Effector CD8-positive, alpha-beta T cell (primary cell): Measurements from ENCODE around the gene GNA15.
"Not testable (repeated sequence)": the region's sequence is repeated elsewhere in the genome, so short reads cannot be mapped to it uniquely, and the experiment has no call there.

Source experiments
- DNase-seq: peaks from one replicate; lab custom pipeline; 2025; lab: John Stamatoyannopoulos, UW
- total RNA-seq, 4 experiments: gene quantifications; one replicate each; lab custom pipeline; 2026; lab: John Stamatoyannopoulos, UW

GNA15 gene, protein sequence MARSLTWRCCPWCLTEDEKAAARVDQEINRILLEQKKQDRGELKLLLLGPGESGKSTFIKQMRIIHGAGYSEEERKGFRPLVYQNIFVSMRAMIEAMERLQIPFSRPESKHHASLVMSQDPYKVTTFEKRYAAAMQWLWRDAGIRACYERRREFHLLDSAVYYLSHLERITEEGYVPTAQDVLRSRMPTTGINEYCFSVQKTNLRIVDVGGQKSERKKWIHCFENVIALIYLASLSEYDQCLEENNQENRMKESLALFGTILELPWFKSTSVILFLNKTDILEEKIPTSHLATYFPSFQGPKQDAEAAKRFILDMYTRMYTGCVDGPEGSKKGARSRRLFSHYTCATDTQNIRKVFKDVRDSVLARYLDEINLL
- total RNA-seq: 0.12 to 5.7 (median 1.3) reads per million in 4 experiments

- DNase-seq: no peak
Measured at GRCh38 chr19:3135961-3136683, at the start of gene GNA15. GNA15 (plus strand) TSS chr19:3136033; CDS start chr19:3136451, 418 bp downstream.

DNA sequence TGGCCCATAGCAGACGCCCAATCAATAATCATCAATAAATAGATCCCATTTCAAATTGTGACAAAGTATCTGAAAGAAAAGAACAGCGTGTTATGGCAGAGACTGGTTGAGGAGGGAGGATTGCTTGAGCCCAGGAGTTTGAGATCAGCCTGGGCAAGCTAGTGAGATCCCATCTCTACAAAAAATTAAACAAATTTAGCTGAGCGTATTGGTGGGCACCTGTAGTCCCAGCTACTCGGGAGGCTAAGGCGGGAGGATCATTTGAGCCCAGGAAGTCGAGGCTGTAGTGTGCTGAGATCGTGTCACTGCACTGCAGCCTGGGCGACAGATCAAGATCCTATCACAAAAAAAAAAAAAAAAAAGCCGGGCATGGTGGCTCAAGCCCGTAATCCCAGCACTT is 48.1 kb upstream of the GNA15 start:
- DNase-seq: no peak

DNA sequence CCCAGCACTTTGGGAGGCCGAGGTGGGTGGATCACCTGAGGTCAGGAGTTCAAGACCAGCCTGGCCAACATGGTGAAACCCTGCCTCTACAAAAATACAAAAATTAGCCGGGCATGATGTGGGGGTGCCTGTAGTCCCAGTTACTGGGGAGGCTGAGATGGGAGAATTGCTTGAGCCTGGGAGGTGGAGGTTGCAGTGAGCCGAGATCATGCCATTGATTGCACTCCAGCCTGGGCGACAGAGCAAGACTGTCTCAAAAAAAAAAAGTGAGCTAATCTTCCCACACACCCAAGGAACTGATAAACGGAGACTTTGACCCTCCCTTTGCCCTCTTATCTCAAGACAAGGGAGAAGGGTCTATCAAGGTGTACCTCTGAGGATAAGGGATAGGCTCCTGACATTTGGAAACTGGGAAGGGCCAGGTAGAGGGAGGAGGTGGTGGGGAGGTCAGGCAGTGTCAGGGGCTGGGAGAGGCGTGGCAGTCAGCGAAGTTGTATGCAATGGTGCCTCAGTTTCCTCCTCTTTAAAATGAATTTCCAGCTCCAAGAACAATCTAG is 46.5 kb upstream of the GNA15 start:
- not testable (repeated sequence) for DNase-seq

DNA sequence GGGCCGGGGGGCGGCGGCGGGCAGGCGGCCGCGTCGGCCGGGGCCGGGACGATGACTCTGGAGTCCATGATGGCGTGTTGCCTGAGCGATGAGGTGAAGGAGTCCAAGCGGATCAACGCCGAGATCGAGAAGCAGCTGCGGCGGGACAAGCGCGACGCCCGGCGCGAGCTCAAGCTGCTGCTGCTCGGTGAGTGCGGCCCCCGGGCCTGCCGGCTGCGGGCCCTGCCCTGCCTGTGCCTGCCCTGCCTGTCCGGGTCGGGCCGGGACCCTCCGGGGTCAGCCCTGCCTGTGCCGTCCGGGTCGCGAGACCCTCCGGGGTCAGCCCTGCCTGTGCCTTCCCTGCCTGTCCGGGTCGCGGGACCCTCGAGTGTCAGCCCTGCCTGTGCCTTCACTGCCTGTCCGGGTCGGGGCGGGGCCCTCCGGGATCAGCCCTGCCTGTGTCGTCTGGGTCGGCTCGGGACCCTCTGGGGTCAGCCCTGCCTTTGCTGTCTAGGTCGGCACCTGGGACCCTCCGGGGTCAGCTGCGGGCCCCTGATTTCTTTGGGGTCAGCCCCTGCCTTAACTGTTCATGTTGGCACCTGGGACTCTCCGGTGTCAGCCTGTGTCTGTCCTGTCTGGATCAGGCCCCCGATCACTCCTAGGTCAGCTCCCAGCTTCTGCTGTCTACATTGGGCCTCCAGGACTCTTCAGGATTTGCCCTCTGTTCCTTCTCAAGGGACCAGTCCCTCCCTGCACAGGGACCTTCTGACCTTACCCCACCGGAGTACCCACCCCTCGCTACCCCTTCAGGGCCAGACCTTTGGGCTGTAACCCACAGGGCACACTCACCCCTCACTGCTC is 41.0 kb upstream of the GNA15 start:
- DNase-seq: no peak

DNA sequence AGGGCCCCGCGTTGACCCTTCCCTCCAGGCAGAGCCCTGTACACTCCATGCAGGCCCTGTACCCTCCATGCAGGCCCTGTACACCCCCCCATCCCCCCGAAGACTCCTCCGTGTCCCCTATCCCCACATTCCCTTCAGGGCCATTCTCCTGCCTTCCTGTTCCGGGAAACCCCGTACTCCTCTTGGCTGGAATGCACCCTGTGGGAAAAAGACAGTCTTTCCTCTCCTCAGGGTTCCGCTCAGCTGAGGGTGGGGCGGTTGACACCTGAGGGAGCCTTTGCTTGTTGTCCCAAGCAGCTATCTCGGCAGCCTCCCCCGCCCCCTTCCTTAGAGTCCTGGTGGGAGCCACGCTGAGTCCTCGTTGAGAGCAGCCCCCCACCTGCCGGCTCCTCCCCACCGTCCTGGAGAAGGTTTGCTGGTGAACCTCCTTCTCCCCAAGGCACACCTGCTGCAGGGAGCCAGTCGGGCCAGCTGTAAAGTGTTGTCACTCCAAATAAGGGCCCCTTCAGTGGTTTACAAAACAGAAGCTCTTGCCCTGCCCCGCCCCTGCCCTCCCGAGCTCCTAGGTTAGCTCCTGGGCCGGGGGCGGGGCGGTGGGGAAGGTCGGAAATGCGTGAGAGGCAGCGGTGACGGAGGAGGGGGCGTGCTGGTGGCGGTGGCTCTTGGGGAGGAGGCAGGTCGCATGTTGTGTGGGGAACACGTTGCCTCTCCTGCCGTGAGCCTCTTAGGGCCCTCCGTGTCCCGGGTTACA is 40.2 kb upstream of the GNA15 start:
- DNase-seq: peak; percentile 69

DNA sequence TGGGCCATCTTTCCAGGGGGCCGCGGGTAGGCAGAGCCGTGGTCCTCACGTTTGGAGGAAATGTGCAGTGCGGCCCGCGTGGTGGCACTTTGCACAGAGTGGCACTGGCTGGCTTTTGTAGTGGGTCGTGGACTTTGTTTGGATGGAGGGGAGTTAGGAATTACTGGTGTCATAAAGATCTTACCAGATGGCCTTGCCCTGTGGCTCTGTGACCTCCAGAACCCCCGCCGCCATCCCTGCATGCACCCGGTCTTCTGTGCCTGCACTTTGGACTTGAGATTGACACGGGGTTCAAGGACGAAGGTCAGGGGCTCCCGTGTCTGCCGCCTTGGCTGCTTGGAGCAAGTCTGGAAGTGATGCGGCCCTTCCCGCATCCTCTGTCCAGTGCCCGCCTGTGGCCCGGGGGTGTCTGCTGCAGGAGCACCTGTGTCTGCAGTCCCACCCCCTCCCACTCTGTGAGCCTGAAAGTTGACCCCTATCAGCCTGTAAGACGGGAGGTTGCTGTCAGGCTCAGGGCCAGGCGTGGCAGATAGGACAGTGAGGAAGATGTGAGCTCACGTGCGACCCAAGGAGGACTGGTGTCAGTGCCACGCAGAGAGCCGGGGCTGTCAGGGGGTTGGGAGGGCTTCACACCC is 39.4 kb upstream of the GNA15 start:
- no peak for DNase-seq

DNA sequence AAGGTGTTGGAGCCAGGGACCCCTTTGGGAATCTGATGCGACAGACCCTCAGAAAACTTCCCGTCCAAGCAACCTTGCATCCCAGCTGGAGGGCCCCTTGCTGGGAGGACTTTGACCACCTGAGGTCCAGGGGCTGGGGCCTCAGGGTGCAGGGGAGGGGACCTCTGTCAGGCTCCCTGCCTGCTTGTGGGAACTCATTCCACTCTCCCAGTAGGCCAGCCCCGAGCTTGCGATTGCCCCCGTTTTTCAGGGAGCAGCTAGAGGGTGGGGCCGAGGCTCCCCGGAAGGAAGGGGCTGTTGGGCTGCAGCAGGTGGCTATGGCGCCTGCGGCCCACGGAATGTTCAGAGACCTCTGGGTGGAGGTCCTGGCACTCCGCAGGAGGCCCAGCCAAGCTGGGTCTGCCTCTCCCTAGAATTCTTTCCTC is 38.9 kb upstream of the GNA15 start:
- DNase-seq: no peak

DNA sequence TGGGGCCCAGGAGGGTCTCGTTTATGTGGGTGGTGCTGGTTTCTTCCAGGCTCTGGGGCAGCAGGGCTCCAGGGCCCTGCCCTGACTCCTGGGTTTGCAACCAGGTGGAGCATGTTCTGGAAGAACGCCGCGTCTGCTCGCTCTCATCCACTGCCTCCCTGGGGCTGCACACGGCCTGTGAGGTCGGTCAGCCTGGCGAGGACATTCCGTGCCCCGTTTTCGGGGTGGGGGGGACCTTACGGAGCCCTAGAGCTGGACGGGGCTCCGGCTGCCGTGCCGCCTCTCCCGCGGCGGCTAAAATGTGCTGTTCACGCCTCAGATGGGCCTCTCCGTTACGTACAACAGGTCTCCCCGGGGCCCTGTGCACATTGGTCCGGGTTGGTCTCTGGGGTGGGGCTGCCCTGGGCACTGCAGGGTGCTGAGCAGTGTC is 38.4 kb upstream of the GNA15 start:
- no peak for DNase-seq

DNA sequence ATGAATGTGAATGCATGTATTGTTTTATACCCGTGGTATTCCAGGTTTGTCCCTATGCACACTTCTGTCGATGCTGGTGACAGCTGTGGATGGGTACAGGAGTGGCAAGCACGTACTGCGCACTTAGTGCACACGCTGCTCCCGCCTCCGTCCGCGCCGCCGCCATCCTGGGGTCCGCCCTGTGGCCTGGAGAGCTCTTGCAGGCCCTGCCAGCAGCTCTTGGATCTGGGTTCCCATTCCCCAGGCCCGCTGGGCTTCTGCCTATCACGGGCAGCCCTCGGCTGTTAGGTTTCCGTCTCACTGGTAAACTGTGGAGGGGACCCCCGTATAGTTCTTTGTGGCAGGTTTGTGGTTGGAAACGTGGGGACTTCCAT is 37.7 kb upstream of the GNA15 start:
- no peak for DNase-seq

GRCh38 chr19:3098515-3099346 is 37.1 kb upstream of the GNA15 start:
- DNase-seq: no peak

GRCh38 chr19:3099347-3100145 is 36.3 kb upstream of the GNA15 start:
- DNase-seq: no peak

GRCh38 chr19:3100331-3100730 is 35.5 kb upstream of the GNA15 start:
- DNase-seq: no peak

GRCh38 chr19:3100747-3101730 is 34.8 kb upstream of the GNA15 start:
- no peak for DNase-seq

GRCh38 chr19:3102239-3103140 is 33.3 kb upstream of the GNA15 start:
- no peak for DNase-seq

DNA sequence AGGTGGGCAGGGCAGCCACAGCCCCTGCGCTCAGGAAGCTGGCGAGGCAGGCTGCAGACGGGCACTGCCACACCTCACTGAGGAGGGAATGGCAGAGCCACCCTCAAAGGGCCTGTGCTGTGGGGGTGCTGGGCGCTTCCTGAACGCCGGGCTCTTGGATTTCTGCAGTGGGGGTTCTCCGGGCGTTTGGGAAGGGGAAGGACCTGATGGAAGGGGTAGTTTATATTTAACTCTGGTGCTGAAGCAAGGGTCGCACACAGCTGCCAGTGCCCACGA is 31.2 kb upstream of the GNA15 start:
- no peak for DNase-seq

- no peak for DNase-seq
Measured at GRCh38 chr19:3105641-3106508, 30.0 kb upstream of the GNA15 start.
